Activated effector memory CD4-positive, alpha-beta T cell treated with anti-CD3 and anti-CD28 coated beads, Interleukin-2, amount 50 U/mL, for 16 hours (primary cell): Measurements from ENCODE around the gene MSI2.

Experiments used
- DNase-seq: peaks from one replicate; pipeline ENCODE4 v3.0.0-alpha.2; 2020

Gene MSI2

DNA sequence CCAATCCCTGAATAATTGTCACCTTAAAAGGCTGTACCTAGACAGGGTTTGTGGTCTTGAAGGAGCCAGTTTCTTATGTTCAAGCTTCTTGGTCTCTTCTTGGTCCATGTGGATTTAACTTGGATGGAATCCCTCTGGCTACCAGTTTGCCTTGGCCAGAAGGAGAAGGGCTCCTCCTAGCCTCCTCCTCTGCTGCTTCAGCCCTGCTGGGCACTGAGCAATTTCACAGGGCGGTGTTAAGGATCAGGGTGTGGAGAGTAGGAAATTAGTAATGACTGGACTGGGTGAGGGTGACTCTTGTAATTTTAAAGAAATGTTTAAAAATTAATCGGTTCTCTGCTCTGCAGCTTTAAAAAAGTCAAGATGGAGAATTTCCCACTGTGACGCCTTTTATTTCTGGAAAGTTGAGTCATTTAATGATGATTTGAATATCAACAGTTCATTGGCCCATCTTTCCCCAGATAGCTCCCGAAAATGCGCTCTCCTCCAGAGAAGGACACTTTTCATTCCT is 96.4 kb downstream of the MSI2 start:
- no peak for DNase-seq

- DNase-seq, result no peak
Measured at GRCh38 chr17:57354673-57355072, 98.3 kb downstream of the MSI2 start.

DNA sequence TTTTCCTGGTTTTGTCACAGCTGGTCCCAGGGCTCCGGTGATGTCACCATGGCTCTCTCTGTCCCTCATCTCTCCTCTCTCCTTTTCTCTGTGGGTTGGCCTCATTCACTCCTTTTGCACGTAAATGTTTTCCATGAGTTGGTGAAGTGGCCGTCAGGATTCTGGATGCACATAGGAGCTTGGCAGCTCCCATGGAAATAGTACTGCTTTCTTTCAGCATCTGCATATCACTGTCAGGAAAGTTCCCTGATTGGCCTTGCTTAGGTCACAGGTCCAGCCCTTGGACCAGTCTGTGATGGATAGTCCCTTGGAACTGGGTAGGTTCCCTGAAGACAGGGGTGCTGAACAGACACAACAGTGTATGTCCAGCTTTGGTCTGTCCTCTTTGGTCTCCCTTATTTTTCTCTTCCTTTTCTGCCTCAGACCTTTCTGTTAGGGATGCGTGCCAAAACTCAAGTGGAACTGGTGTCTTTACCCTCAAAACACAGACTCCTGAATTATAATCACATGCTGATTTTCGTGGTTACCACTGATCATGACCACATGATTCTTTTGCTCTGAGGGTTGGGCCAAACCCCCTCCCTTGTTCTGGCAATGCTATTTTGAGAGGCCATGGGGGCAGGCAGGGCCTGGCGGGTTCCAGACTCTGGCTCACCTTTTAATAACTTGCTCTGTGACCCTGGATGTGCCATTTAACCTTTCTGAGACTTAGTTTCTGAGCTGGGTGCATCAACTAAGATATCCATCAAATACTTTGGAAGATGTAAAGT is 99.0 kb downstream of the MSI2 start:
- DNase-seq, result no peak

DNA sequence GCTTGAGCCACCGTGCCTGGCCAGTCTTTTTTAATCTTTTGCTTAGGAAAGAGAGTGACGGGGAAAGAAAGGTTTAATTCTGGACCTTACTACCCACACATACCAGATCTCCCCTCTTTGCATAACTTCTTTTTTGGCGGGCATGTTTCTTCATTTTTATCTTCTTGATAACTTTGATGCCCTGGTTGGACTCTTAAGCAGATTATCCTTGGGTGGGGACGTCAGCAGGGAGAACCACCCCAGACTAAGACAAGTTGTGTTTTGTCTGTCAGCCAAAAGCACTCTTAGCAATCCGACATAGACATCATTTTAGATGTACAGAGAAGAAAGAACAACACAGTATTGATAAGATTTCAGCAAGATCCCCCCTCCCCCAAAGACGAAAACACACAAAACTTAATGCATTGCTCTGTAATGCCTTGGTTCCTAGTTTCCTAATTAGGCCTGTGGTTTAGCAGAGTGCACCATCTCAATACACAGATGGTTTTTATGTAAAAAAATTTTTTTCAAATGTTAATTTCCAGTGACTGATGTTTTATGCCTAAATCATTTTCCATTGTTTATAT is 99.9 kb downstream of the MSI2 start:
- DNase-seq, result no peak

GRCh38 chr17:57356719-57357391 is 100.5 kb downstream of the MSI2 start:
- no peak for DNase-seq

DNA sequence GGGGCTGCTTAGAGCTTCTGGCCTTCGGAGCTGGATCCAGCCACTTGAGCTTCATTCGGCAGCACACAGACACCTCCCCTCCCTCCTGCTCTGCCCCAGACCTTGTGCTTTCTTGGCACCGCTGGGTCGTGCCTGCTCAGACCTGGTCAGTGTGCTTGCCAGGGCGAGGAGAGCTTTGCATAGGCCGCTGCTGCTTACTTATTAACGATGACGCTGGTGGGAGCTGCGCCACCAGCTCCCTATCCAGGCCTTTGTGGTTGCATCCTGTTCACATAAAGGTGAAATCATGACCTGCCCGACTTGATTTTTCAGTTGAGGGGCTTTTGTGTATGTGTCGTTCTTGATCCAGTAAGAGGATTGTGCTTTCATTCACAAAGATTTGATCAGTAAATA is 101.1 kb downstream of the MSI2 start:
- DNase-seq, result no peak

GRCh38 chr17:57357830-57358430 is 101.6 kb downstream of the MSI2 start:
- DNase-seq, result no peak

GRCh38 chr17:57360266-57360665 is 103.9 kb downstream of the MSI2 start:
- no peak for DNase-seq

DNA sequence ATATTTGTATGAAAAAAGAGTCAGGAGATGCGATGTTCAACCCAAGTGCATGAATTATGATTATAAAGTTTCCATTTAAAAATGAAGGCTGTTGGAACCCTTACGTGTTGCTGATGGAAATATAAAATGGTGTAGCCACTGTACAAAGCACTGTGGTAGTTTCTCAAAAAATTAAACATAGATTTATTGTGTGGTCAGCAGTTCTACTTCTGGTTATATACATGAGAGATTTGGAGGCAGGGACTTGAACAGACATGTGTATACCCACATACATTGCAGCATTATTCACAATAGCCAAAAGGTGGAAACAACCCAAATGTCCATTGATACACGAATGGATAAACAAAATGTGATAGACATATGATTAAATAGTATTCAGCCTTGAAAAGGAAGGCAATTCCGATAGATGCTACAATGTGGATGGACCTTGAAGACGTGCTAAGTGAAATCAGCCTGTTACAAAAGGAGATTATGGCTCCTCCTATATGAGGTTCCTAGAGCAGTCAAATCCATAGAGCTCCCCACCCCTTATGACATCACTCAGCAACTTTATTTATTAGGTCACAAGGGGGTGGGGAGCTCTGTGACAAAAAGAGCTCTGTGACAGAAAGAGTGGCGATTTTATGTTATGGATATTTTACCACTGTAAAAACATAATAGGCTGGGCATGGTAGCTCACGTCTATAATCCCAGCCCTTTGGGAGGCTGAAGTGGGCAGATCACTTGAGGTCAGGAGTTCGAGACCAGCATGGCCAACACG is 106.7 kb downstream of the MSI2 start:
- no peak for DNase-seq

DNA sequence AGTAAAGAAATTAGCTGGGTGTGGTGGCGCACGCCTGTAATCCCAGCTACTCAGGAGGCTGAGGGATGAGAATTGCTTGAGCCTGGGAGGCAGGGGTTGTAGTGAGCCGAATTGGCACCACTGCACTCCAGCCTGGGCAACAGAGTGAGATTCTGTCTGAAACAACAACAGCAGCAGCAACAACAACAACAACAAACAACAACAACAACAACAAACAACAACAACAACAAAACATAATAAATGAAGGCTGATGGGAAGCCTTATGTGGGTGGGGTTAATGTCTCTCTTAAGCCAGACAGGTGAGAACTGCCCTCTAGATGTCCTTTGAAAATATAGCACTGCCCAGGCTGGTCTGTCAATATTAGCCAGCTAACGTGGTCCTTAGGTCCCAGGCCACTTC is 107.3 kb downstream of the MSI2 start:
- DNase-seq, result no peak

DNA sequence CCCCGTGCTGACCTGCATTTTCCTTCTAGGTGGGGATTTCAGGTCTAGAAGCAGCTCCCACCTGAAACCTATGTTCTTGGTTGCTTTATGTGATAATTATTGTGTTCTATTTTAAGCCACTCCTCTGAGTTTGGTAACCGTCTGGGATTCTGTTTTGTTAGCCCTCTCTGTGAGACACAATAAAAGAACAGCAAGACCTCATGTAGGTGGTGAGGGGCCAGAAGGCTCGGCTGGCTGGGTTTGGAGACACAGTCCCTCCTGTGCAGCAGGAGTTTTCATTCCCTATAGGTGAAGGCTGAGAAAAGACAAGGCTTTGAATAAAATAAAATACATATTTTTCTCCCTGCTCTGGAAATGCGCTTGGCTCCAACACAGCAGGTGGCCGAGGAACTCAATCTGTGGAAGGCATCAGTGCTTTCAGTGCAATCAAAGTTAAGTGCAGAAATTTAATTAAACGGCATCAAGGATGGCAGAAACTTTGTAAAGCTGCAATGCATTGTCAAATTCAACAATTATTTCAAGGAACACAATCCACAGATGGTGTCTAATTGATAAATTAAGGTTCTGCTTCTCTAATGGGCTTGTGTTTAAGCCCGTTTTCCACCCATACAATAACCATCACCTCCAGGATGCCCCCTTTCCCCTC is 107.8 kb downstream of the MSI2 start:
- DNase-seq, result no peak

DNA sequence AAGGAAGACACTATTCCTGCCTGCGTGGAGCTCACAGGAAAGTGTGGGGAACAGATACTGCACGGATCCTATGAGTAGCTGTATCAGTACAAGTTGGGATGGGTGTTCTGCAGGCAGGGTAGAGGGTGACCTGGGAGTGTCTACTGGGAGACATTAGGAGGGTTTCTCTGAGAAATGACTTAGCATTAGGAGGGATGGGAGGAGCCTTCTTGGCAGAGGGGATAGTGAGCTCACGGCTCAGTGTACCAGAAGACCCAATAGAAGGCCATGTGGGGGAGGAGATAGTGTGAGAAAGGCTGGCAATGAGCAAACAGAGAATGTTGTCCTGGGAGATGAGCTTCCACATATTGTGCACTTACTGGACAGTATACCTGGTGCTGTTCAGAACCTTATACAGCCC is 109.1 kb downstream of the MSI2 start:
- DNase-seq, result no peak

GRCh38 chr17:57366177-57366557 is 109.8 kb downstream of the MSI2 start:
- no peak for DNase-seq

GRCh38 chr17:57366558-57367351 is 110.4 kb downstream of the MSI2 start:
- no peak for DNase-seq

DNA sequence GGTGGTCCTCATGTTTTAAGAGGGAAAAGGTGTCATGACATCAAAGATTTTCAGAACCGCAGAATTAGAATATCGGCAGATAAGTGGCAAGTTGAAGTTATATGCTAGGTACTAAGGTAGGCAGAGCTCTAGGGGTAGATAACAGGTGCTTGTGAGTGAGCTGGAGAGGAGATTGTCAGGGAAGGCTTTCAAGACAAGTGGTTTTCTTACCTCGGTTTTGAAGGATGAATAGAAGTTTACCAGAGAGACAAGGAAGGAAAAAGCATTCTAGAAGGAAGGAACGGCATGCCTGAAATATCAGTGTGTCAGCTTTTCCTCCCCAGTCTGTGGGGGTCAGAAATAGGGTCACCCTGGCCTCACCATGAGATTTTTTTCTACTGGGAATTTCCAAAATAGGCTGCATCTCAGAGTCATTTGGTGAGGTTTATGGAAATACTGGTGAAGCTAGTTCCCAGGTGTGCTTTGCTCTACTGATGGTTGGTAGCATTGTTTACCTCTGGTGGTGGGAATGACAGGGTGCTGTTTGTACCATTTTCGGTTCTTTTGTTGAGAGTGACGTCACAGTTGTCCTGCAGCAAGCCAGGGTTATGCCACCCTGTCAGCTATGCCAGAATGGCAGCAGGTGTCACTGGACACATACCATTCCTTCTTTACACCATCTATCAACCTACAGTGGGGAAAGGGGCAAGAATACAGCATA is 112.5 kb downstream of the MSI2 start:
- DNase-seq, result no peak

- no peak for DNase-seq
Measured at GRCh38 chr17:57369509-57369945, 113.2 kb downstream of the MSI2 start.

- no peak for DNase-seq
Measured at GRCh38 chr17:57370037-57370581, 113.8 kb downstream of the MSI2 start.

DNA sequence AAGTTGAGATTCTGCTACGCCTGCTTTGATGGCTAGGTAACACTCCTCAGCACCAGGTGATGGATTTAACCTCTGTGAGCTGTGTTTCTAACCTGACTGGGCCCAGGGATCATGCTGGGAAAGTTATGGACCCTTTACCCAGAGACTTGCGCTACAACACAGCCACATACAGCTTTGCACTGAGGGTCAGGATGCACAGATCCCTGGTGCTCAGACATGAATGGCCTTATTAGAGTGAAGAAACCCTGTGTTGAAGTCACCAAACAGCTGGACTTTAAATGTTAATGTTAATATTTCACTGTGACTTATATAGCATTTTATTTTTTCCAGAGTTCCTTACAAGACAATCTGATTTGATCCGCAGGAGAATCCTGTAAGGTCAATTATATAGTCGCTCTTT is 114.3 kb downstream of the MSI2 start:
- DNase-seq, result no peak

DNA sequence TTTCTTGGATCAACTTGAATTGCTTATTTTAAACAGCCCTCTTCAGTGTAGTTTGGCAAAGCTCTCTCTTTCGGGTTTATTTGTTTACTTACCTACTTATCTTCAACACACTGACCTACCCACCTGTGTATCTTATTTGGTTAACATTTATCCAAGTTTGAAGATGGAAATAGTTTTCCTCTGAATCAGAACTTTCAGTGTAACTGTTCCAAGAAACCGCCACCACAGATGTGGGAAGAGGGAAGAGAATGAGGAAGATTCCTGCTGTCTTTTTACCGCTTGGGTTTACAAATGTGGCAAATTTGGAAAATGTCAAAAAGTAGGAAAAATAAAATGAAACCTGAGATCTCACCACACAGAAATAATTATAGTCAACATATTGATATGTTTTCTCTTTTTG is 115.8 kb downstream of the MSI2 start:
- no peak for DNase-seq

GRCh38 chr17:57373048-57373447 is 116.7 kb downstream of the MSI2 start:
- DNase-seq, result no peak

- no peak for DNase-seq
Measured at GRCh38 chr17:57373756-57374155, 117.4 kb downstream of the MSI2 start.
